ENCODE data around the gene GJB2.

Gene GJB2

GRCh38 chr13:20192836-20193161, at the start of gene GJB2:
Gene GJB2 (minus strand): TSS chr13:20192938. CDS start chr13:20189581, 3,357 bp downstream.
- DNase-seq (ENCODE audit: low spot score), result no peak

- no peak for DNase-seq (ENCODE audit: low spot score)
Measured at GRCh38 chr13:20241593-20241992, 48.9 kb upstream of the GJB2 start.

- no peak for DNase-seq (ENCODE audit: low spot score)
Measured at GRCh38 chr13:20239748-20240147, 47.0 kb upstream of the GJB2 start.

- DNase-seq (ENCODE audit: low spot score), result no peak
Measured at GRCh38 chr13:20232556-20233277, 40.0 kb upstream of the GJB2 start.

GRCh38 chr13:20231839-20232555, 39.3 kb upstream of the GJB2 start, which contains the start of gene GJB6:
Gene GJB6 (minus strand): TSS chr13:20232319. CDS start chr13:20223480, 8,839 bp downstream.
- no peak for DNase-seq (ENCODE audit: low spot score)

GRCh38 chr13:20230913-20231838, 38.4 kb upstream of the GJB2 start:
- DNase-seq (ENCODE audit: low spot score), result peak; percentile 30

DNA sequence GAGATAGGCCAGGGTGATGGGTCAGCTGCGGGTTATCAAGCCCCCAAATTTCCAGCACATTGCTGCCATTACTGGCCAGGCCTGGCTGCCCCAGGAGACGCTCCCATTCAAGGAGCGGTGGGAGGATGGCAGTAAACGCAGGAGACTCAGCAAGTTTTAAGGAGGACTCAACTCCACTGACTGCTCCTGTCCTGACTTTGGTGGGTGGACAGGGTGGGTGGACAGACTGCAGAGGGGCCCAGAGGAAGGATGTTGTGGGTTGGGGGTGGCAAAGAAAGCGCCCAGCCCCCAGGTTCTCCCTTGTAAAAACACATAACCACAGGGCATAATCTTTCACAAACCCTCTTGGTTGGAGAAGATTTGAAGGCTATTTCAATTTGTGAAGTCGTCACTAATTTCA, 35.0 kb upstream of the GJB2 start:
- DNase-seq (ENCODE audit: low spot score), result no peak

DNA sequence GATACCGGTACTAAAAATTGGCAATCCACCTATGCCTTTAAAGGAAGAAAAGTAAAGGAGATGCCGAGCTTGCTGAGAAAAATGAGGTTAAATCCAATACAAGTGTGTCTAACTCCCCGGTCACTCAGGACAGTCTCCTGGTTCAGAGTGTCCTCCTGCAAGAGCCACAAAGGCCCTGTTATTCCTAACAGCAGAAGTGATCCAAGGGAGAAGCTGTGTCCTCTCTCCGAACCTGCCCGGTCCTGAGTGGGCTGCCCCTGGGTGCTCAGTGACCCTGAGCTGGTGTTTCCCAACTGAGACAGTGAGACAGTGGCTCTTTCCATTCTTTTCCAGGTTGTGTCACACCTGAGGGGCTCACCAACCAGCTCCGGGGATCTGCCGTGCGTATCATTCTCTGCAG, 34.5 kb upstream of the GJB2 start:
- no peak for DNase-seq (ENCODE audit: low spot score)

DNA sequence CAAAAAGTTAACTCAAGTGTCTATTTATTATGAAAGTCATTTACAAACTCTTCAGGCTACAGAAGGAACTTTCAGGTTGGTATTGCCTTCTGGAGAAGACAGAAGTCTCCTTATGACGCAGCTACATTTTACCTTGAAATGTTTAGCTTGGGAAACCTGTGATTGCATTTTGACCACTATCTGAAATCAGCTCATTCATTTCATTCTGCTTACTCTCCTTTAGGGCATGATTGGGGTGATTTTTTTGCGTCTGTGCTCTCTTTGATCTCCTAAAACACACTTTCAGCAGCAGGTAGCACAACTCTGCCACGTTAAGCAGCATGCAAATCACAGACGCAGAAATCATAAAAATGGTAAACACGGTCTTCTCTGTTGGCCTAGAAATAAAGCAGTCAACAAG, 29.8 kb upstream of the GJB2 start:
- no peak for DNase-seq (ENCODE audit: low spot score)

DNA sequence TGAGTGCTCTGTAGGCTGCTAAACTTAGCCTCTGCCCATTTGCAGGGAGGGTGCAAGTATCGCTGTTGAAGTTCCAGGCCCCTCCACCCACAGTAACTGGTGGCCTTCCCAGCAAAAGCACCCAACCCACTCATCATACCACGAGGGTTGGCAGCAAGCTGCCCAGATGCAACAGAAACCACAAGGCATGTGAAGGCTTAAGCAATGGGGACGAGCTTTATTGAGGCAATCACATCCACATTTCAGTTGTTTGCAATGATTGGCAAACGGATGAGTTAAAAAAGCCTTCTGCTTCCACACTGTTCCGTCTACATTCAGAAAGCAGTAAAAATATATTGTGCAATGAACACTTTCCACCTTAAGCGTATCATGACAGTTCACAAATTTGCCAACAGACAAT, 29.0 kb upstream of the GJB2 start:
- no peak for DNase-seq (ENCODE audit: low spot score)

DNA sequence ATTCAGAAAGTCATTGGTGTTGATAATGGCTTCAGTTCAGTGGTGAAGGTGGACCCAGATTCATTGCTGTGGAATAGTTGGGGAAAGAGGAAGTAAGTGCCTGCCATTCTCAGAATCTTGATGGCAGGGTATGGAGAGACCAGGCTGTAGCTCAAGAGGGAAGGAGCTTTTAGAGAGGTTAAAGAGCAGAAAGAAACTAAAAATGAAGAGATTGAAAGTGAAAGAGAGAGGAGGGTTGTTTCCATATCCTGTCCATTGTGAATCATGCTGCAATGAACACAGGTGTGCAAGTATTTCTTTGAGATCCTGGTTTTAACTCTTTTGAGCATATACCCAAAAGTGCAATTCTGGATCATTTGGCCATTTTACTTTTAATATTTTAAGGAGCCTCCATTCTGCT, 26.8 kb upstream of the GJB2 start:
- DNase-seq (ENCODE audit: low spot score), result no peak

GRCh38 chr13:20217168-20217567, 24.4 kb upstream of the GJB2 start:
- DNase-seq (ENCODE audit: low spot score), result no peak

GRCh38 chr13:20209948-20210347, 17.2 kb upstream of the GJB2 start:
- DNase-seq (ENCODE audit: low spot score), result peak; percentile 30

- no peak for DNase-seq (ENCODE audit: low spot score)
Measured at GRCh38 chr13:20206698-20207235, 14.0 kb upstream of the GJB2 start.

DNA sequence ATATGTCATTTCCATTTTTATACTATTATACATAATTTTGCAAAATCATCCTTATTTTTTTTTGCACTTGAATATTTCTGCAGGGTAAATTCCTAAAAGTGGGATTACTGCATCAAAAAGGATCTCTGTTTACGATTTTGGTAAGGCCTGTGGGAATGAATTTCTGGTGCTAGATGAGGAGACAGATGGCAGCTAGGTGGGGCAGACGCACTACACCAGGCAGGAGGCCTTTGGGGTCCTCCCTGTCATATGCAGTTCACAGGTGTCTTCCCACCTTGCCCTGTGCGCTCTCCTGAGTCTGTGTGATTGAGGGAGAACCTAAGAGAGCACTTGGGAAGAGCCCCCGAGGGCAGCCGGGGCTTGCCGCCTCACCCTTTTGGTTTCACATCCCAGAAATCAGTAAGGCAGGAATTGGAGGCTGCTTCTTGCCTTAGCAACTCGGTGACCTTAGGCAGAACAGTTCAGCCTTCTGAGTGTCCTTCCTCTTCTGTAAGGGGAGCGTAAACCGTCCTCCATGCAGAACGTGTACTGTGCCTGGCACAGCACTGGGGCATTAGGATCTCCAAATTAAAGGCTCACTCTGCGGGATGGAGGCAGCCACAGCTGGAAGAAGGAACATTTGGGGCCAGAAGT, 13.4 kb upstream of the GJB2 start:
- DNase-seq (ENCODE audit: low spot score), result no peak

GRCh38 chr13:20198781-20199180, 6.0 kb upstream of the GJB2 start:
- DNase-seq (ENCODE audit: low spot score), result no peak

DNA sequence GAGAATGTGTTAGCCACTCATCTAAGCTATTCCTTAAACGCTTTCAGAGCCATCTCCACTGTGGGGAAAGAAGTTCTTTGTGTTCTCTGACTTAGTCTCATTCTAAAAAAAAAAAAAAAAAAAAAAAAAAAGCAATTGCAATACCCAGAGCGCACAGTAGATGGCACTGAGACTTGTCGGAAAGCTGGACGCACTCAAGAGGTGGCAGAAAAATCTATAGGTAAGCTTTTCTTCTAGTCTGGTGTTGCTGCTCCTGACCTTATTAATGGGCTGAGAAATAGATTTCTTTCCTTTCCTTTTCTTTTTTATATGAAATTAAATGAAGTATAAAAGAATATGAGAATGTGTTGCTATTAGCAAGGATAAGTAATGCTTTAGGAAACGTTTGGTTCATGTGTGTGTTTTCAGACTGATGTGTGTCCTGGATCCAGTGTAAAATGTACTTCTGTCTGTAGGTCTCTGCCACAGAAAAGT, 4.7 kb upstream of the GJB2 start:
- peak; percentile 74 for DNase-seq (ENCODE audit: low spot score)

DNA sequence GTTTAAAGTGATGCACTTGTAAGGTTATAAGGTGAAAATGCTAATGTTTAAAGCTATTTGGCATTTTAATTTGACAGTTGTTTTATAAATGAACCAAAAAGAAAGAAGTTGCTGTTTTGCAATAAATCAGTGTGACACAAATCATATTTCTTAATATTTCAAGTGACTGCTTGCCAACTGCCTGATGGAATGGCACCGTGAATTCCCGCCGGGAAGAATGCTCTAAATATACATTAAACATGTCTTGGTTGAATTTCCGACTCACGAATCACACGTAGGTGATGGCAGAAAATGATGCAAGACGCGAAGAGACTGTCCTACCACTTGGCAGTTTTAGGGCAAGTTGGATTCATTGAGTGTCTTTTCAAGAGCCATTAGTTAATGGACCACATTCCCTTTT, 3.1 kb upstream of the GJB2 start:
- DNase-seq (ENCODE audit: low spot score), result no peak

GRCh38 chr13:20193907-20194631, 1.3 kb upstream of the GJB2 start:
- DNase-seq (ENCODE audit: low spot score), result no peak

DNA sequence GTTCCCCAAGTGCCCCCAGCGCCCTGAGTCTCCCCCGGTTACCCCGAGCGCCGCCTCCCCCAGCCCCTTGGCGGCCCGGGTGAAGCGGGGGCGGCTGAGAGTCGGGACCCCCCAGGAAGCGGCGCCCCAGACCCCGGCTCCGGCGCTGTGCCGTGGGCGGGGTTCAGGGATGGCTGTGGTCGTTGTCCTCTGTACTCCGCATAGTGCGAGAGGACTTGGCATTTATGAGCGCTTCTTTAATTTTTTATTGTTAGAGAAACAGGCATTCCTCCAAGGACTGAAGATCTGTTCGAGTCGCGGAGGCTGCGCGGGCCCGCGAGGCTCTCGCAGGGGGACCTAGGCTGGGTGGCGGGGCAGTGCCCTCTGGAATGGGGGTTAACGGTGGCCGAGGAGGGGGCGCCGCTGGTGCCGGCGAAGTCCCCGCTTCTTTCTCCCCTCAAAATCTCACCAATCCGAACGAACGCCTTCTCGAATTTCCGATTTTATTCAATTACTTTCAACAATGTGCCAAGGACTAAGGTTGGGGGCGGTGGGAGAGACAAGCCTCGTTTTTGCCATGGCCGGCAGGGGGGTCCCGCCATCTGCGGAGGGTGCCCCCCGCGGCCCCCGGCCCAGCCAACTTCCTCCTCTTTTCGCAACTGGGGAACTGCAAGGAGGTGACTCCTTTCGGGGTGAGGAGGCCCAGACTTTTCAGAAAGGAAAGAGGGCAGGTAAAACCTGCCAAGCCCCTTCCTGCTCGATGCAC, 596 bp upstream of the GJB2 start:
- no peak for DNase-seq (ENCODE audit: low spot score)
